Mesendoderm (in vitro differentiated cells): ENCODE data around the gene NELFCD.

Source experiments
- DNase-seq: peaks from one replicate; pipeline ENCODE4 v3.0.0; 2013
- H2AK5ac ChIP-seq: 2 replicates; pipeline ENCODE4 v1.6.1; 2013; ENCODE audit warnings: low read length, inconsistent platforms
- H2BK120ac ChIP-seq: 2 replicates; pipeline ENCODE4 v1.6.1; 2013; ENCODE audit warnings: low read depth, mild to moderate bottlenecking, low read length, moderate library complexity, mixed read lengths
- H2BK15ac ChIP-seq: replicated peaks from 2 replicates; pipeline ENCODE4 v1.6.1; 2013; ENCODE audit warnings: low read depth, mild to moderate bottlenecking, moderate library complexity
- H2BK5ac ChIP-seq: 2 replicates; pipeline ENCODE4 v1.6.1; 2013; ENCODE audit warnings: low read length, inconsistent platforms
- H3K18ac ChIP-seq: 2 replicates; pipeline ENCODE4 v1.6.1; 2013; ENCODE audit warnings: mild to moderate bottlenecking, low read length, mixed read lengths
- H3K23ac ChIP-seq: one replicate; pipeline ENCODE4 v1.6.1; 2013; ENCODE audit warnings: low read length
- H3K27ac ChIP-seq: 2 replicates; pipeline ENCODE4 v1.5.1; 2013; ENCODE audit warnings: low read depth, mild to moderate bottlenecking, inconsistent platforms, low read length, moderate library complexity
- H3K27me3 ChIP-seq: 2 replicates; pipeline ENCODE4 v1.6.1; 2013; ENCODE audit warnings: low read length, control low read depth, mild to moderate bottlenecking, inconsistent platforms; ENCODE audit not compliant: insufficient read depth, poor library complexity
- H3K36me3 ChIP-seq: 2 replicates; pipeline ENCODE4 v1.6.1; 2013; ENCODE audit warnings: low read length, inconsistent platforms; ENCODE audit not compliant: control insufficient read depth, insufficient read depth
- H3K4ac ChIP-seq: one replicate; pipeline ENCODE4 v1.6.1; 2013; ENCODE audit warnings: low read depth, mild to moderate bottlenecking, low read length, moderate library complexity
- H3K4me1 ChIP-seq: 2 replicates; pipeline ENCODE4 v1.6.1; 2013; ENCODE audit warnings: low read depth, low read length, inconsistent platforms; ENCODE audit not compliant: control insufficient read depth
- H3K4me2 ChIP-seq: 2 replicates; pipeline ENCODE4 v1.6.1; 2013; ENCODE audit warnings: low read length
- H3K4me3 ChIP-seq: 2 replicates; pipeline ENCODE4 v1.5.1; 2013; ENCODE audit warnings: mild to moderate bottlenecking, low read length
- H3K56ac ChIP-seq: one replicate; pipeline ENCODE4 v1.6.1; 2013; ENCODE audit warnings: low read length
- H3K79me1 ChIP-seq: 2 replicates; pipeline ENCODE4 v1.6.1; 2013; ENCODE audit warnings: low read length, inconsistent platforms
- H3K79me2 ChIP-seq: 2 replicates; pipeline ENCODE4 v1.6.1; 2013; ENCODE audit warnings: mild to moderate bottlenecking, low read length; ENCODE audit not compliant: control insufficient read depth, insufficient read depth
- H3K9ac ChIP-seq: 2 replicates; pipeline ENCODE4 v1.6.1; 2013; ENCODE audit warnings: low read length, inconsistent platforms
- H4K5ac ChIP-seq: one replicate; pipeline ENCODE4 v1.6.1; 2013; ENCODE audit warnings: low read length
- H4K8ac ChIP-seq: one replicate; pipeline ENCODE4 v1.6.1; 2013; ENCODE audit warnings: low read depth, mild to moderate bottlenecking, control low read depth, low read length, moderate library complexity
- WGBS: extraction: QIAGEN DNeasy Blood & Tissue Kit; methylation state at CpG from one replicate; pipeline ENCODE4 v1.1.7; 2013; ENCODE audit warnings: low lambda C conversion rate, missing lambda C conversion rate; ENCODE audit not compliant: insufficient coverage; ENCODE audit errors: extremely low coverage; 5-methylcytosine and 5-hydroxymethylcytosine counted together

NELFCD gene

GRCh38 chr20:58997141-58997770 is 16.2 kb downstream of the NELFCD start:
- no peak overlapping the region for H2BK120ac ChIP-seq
- H3K79me1 ChIP-seq = no peaks in the 10 kb centered on the region
- no peak overlapping the region for H4K8ac ChIP-seq
- no peaks in the 10 kb centered on the region for H3K4me1 ChIP-seq
- H3K4me3 ChIP-seq = no peak overlapping the region
- no peaks in the 10 kb centered on the region for H3K79me2 ChIP-seq
- H2BK15ac ChIP-seq = no peak overlapping the region
- no CpG with 5 or more reads among the region's 24 CpGs for WGBS
- no peak overlapping the region for H3K27ac ChIP-seq
- H3K9ac ChIP-seq = no peak overlapping the region
- no peak overlapping the region for H3K23ac ChIP-seq
- no peak for DNase-seq
- no peak overlapping the region for H4K5ac ChIP-seq
- no peaks in the 10 kb centered on the region for H3K27me3 ChIP-seq
- peaks cover 15% of the 10 kb centered on the region for H3K36me3 ChIP-seq
- no peak overlapping the region for H2BK5ac ChIP-seq
- no peak overlapping the region for H3K56ac ChIP-seq
- H3K18ac ChIP-seq = no peak overlapping the region
- H2AK5ac ChIP-seq = no peak overlapping the region
- H3K4me2 ChIP-seq = no peak overlapping the region
- H3K4ac ChIP-seq = no peak overlapping the region

- Histone ChIP-seq H3K36me3 (peaks cover 7% of the 10 kb centered on the region), H3K4ac (no peak overlapping the region), H2BK120ac (no peak overlapping the region), H3K56ac (no peak overlapping the region), H3K9ac (no peak overlapping the region), H3K18ac (no peak overlapping the region), H3K23ac (no peak overlapping the region), H3K79me2 (no peaks in the 10 kb centered on the region), H3K27ac (no peak overlapping the region), H3K79me1 (no peaks in the 10 kb centered on the region), H4K5ac (no peak overlapping the region), H3K4me1 (no peaks in the 10 kb centered on the region), H3K4me2 (no peak overlapping the region), H3K4me3 (no peak overlapping the region), H3K27me3 (no peaks in the 10 kb centered on the region), H2AK5ac (no peak overlapping the region), H2BK5ac (no peak overlapping the region), H2BK15ac (no peak overlapping the region), H4K8ac (no peak overlapping the region)
- no CpG with 5 or more reads among the region's 11 CpGs for WGBS
- no peak for DNase-seq
These were observed 17.6 kb downstream of the NELFCD start for GRCh38 chr20:58998656-58999055.

- no peak for DNase-seq
- H3K27me3 ChIP-seq = no peaks in the 10 kb centered on the region
- H3K4ac ChIP-seq = no peak overlapping the region
- H3K36me3 ChIP-seq = peaks cover 3% of the 10 kb centered on the region
- H3K79me1 ChIP-seq = peaks cover 1% of the 10 kb centered on the region
- H2AK5ac ChIP-seq = no peak overlapping the region
- no peaks in the 10 kb centered on the region for H3K79me2 ChIP-seq
- no peaks in the 10 kb centered on the region for H3K4me1 ChIP-seq
- H2BK15ac ChIP-seq = no peak overlapping the region
- H3K4me3 ChIP-seq = no peak overlapping the region
- no peak overlapping the region for H4K8ac ChIP-seq
- no peak overlapping the region for H3K23ac ChIP-seq
- H4K5ac ChIP-seq = no peak overlapping the region
- no peak overlapping the region for H3K56ac ChIP-seq
- WGBS = no CpG with 5 or more reads among the region's 3 CpGs
- no peak overlapping the region for H3K9ac ChIP-seq
- no peak overlapping the region for H2BK120ac ChIP-seq
- no peak overlapping the region for H2BK5ac ChIP-seq
- no peak overlapping the region for H3K27ac ChIP-seq
- no peak overlapping the region for H3K18ac ChIP-seq
- no peak overlapping the region for H3K4me2 ChIP-seq
These were observed 19.3 kb downstream of the NELFCD start for GRCh38 chr20:59000326-59000725.

GRCh38 chr20:59001068-59001448 is 20.0 kb downstream of the NELFCD start:
- DNase-seq = no peak

GRCh38 chr20:59001449-59002171 is 20.6 kb downstream of the NELFCD start:
- no peak overlapping the region for H3K4me3 ChIP-seq
- H3K4ac ChIP-seq = no peak overlapping the region
- no peak for DNase-seq
- H3K56ac ChIP-seq = no peak overlapping the region
- H2BK5ac ChIP-seq = no peak overlapping the region
- H4K5ac ChIP-seq = no peak overlapping the region
- H2BK15ac ChIP-seq = no peak overlapping the region
- peaks cover 5% of the 10 kb centered on the region for H3K79me1 ChIP-seq
- H3K79me2 ChIP-seq = no peaks in the 10 kb centered on the region
- no peak overlapping the region for H4K8ac ChIP-seq
- no CpG with 5 or more reads among the region's 27 CpGs for WGBS
- no peaks in the 10 kb centered on the region for H3K36me3 ChIP-seq
- H3K23ac ChIP-seq = no peak overlapping the region
- H3K9ac ChIP-seq = no peak overlapping the region
- H3K27ac ChIP-seq = no peak overlapping the region
- H2AK5ac ChIP-seq = no peak overlapping the region
- H2BK120ac ChIP-seq = no peak overlapping the region
- no peaks in the 10 kb centered on the region for H3K27me3 ChIP-seq
- no peak overlapping the region for H3K18ac ChIP-seq
- H3K4me1 ChIP-seq = no peaks in the 10 kb centered on the region
- no peak overlapping the region for H3K4me2 ChIP-seq

More at GRCh38 chr20:59001068-59001448, 20.0 kb downstream of the NELFCD start:
- Histone ChIP-seq H4K8ac (no peak overlapping the region), H3K23ac (no peak overlapping the region), H2BK5ac (no peak overlapping the region), H3K27me3 (no peaks in the 10 kb centered on the region), H3K4me2 (no peak overlapping the region), H3K4me3 (no peak overlapping the region), H2BK120ac (no peak overlapping the region), H2AK5ac (no peak overlapping the region), H3K79me1 (peaks cover 2% of the 10 kb centered on the region), H3K27ac (no peak overlapping the region), H2BK15ac (no peak overlapping the region), H3K9ac (no peak overlapping the region), H3K4ac (no peak overlapping the region), H3K4me1 (no peaks in the 10 kb centered on the region), H3K79me2 (no peaks in the 10 kb centered on the region), H3K18ac (no peak overlapping the region), H3K36me3 (peaks cover 1% of the 10 kb centered on the region), H4K5ac (no peak overlapping the region), H3K56ac (no peak overlapping the region)
- no CpG with 5 or more reads among the region's 13 CpGs for WGBS
